Measurements from ENCODE around the gene MAT2B.

MAT2B gene

DNA sequence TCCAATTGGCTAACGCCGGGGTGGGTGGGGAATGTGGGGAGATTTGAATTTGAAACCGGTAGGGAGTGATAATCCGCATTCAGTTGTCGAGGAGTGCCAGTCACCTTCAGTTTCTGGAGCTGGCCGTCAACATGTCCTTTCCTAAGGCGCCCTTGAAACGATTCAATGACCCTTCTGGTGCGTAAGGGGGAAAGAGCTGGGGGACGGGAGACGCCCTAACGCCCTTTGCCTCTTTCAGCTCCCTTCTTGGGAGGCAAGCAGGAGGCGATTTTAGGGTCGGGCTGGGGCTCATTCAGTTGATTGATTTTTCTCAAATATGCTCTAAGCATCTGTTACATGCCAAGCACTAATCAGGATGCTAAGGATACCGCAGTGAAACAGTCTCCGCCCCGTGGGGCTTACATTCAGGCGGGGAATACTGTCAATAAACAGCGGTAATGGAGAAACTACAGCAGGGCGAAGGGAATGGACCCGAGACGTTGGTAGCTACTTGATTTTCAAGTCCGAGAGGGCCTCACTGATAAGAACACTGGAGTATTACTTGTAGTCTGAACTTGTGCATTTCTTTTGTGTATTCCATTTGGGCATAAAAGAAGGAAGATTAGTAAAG, 44.8 kb upstream of the MAT2B start, which contains the start of gene HMMR:
Gene HMMR, plus strand, starts transcription at position 71 of the 610 bp plus-strand sequence. Its CDS starts 61 bp downstream, at position 132.
- peak; percentile 32 for DNase-seq (ENCODE audit: low read depth)
- peak within 1 kb of the TSS; percentile 81 for H3K4me3 ChIP-seq (ENCODE audit: low read length)
- TF ChIP-seq, protein P1, sequence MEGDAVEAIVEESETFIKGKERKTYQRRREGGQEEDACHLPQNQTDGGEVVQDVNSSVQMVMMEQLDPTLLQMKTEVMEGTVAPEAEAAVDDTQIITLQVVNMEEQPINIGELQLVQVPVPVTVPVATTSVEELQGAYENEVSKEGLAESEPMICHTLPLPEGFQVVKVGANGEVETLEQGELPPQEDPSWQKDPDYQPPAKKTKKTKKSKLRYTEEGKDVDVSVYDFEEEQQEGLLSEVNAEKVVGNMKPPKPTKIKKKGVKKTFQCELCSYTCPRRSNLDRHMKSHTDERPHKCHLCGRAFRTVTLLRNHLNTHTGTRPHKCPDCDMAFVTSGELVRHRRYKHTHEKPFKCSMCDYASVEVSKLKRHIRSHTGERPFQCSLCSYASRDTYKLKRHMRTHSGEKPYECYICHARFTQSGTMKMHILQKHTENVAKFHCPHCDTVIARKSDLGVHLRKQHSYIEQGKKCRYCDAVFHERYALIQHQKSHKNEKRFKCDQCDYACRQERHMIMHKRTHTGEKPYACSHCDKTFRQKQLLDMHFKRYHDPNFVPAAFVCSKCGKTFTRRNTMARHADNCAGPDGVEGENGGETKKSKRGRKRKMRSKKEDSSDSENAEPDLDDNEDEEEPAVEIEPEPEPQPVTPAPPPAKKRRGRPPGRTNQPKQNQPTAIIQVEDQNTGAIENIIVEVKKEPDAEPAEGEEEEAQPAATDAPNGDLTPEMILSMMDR (IDR thresholded peaks at IDR 0.05; ENCODE audit: insufficient read depth, low read depth, low read length, missing control alignments): no peak

DNA sequence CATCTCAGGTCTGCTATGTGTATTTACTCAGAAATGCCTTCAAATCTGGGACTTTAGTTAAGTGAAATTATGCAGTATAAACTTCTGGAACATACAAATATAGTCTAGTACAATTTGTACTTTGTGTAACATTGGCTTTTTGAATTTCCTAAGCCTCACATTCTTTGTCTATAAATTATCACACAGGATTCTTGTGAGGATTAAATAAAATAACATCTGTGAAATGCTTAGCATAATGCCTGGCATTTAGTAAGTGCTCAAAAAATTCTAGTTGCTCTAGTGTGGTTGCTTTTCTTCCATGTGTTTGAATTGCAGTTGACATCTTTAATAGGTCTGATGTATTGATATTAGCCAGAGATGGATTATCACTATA, 42.4 kb upstream of the MAT2B start:
- TF ChIP-seq, protein P1 (IDR thresholded peaks at IDR 0.05; ENCODE audit: insufficient read depth, low read depth, low read length, missing control alignments): no peak
- no peak for DNase-seq (ENCODE audit: low read depth)
- no peak overlapping the region for H3K4me3 ChIP-seq (ENCODE audit: low read length)

DNA sequence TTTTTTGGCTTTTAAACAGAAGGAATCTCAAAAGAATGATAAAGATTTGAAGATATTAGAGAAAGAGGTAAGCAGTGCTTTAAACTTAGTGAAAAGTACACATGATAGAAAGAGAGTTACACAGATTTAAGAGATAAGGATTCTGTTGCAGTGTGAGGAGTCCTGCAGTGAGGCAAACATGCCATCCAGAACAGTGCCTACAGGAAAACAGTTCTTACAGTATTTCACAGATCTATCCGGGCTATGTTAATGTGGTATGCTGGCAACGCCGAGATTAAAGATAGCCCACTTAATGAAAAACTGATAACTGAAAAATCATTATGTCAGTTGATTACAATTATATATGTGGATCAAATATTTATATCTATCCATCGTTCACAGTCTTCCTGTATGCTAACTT, 37.7 kb upstream of the MAT2B start:
- H3K4me3 ChIP-seq (ENCODE audit: low read length): no peak overlapping the region
- TF ChIP-seq, protein P1 (IDR thresholded peaks at IDR 0.05; ENCODE audit: insufficient read depth, low read depth, low read length, missing control alignments): no peak
- DNase-seq (ENCODE audit: low read depth): no peak

DNA sequence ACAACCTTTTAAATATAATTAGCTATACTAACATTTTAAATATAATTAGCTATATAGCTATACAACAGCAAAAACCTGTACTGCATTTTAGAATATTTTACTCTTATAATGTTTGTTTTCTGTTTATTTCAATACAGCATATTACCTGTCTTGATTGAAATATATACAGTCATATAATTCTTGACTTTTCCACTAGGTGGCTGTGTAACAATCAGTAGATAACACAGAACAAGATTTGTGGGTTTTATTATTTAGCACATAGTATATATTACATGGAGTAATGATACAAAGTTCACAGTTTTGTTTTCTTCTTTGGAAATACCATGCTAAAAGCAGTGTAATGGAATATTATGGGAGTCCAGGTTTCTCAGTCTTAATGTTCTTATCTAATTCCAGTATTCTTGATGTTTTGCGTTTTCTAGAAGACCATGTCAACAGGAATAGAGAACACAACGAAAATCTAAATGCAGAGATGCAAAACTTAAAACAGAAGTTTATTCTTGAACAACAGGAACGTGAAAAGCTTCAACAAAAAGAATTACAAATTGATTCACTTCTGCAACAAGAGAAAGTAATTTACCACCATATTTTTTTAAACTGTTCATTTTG, 31.7 kb upstream of the MAT2B start:
- no peak overlapping the region for H3K4me3 ChIP-seq (ENCODE audit: low read length)
- TF ChIP-seq, protein P1 (IDR thresholded peaks at IDR 0.05; ENCODE audit: insufficient read depth, low read depth, low read length, missing control alignments): no peak
- peak; percentile 28 for DNase-seq (ENCODE audit: low read depth)

- DNase-seq (ENCODE audit: low read depth): no peak
- TF ChIP-seq, protein P1 (IDR thresholded peaks at IDR 0.05; ENCODE audit: insufficient read depth, low read depth, low read length, missing control alignments): no peak
- no peak overlapping the region for H3K4me3 ChIP-seq (ENCODE audit: low read length)
Measured at GRCh38 chr5:163475411-163475810, 30.0 kb upstream of the MAT2B start.

DNA sequence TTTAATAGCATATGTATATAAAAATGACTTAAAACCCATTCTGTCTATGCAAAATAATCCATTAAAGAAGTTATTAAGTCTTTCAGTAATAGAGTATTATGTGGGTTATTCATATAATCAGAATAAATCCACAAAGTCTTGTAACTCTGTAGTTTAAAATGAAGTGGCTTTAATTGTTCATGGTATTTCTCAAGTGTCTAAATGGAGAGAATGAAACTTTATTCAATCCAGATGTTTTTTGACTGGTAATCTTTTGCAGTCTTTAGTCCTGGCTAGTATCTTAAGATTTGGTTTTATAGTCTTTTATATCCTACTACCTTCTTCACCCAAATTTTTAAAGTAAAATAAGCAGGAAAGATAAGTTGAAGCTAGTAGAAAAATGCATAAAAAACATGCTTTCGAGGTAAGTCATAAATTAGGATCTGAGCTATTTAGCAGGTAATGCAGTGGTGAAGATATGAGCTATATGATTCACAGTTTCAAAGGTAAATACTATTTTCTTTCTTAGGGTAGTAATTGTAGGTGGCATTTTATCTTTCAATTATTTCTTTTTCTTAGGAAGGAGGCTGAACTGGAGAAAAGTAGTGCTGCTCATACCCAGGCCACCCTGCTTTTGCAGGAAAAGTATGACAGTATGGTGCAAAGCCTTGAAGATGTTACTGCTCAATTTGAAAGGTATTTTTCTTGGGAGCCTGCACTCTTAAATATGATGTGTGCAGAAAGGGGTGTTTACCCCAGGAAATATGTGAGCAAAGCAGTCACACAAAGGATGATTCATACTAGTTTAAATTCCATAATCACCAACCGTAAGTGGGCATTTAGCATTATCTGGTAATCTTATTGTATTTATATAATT, 27.1 kb upstream of the MAT2B start:
- DNase-seq (ENCODE audit: low read depth): peak; percentile 52
- no peak overlapping the region for H3K4me3 ChIP-seq (ENCODE audit: low read length)
- TF ChIP-seq, protein P1 (IDR thresholded peaks at IDR 0.05; ENCODE audit: insufficient read depth, low read depth, low read length, missing control alignments): no peak
